ENCODE data around the gene DVL2. TPM values are rescaled to one million over a fixed set of nuclear protein-coding genes. Genes with fewer than 3 reads are reported as not detected.
"Not testable (repeated sequence)": the region's sequence is repeated elsewhere in the genome, so short reads cannot be mapped to it uniquely, and the experiment has no call there.

The DVL2 gene
- total and polyA plus RNA-seq, 8 donors: 12.1 to 114 (median 17.4) TPM

DNA sequence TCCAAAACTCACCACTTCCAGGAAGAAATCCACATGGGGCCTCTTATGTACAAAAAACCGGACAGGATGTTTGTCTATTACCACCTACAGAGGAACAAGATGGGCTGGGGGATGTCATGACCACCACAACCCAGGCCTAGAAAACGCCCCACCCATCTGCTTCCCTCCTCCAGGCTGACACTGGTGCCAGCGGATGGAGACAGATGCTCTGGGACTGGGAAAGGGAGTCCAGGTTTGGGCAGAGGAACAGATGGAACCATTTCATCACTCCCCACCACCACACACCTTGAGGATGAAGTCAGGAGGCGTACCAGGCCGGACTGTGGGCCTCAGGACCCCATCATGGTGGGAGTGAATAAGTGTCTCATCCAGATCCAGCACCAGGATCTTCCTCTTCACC is 12.5 kb upstream of the DVL2 start:
- Histone ChIP-seq H3K27me3 (no peaks in the 10 kb centered on the region), H3K27ac (no peak overlapping the region), H3K36me3 (peaks cover 25 to 44% (median 37%) of the 10 kb centered on the region in 4 donors), H3K4me1 (peaks cover 28 to 50% (median 37%) of the 10 kb centered on the region in 4 donors), H3K9me3 (no peaks in the 10 kb centered on the region), H3K4me3 (no peak overlapping the region)
- no peak for DNase-seq
- WGBS, 5 donors: 86 to 91% (median 89%) methylated on average over 5 of the region's 5 CpGs
- TF ChIP-seq POLR2AphosphoS5 (IDR thresholded peaks at IDR 0.05) (no peak), POLR2A (IDR thresholded peaks at IDR 0.05) (no peak), EP300 (IDR thresholded peaks at IDR 0.05) (no peak)
- TF ChIP-seq, protein P1, sequence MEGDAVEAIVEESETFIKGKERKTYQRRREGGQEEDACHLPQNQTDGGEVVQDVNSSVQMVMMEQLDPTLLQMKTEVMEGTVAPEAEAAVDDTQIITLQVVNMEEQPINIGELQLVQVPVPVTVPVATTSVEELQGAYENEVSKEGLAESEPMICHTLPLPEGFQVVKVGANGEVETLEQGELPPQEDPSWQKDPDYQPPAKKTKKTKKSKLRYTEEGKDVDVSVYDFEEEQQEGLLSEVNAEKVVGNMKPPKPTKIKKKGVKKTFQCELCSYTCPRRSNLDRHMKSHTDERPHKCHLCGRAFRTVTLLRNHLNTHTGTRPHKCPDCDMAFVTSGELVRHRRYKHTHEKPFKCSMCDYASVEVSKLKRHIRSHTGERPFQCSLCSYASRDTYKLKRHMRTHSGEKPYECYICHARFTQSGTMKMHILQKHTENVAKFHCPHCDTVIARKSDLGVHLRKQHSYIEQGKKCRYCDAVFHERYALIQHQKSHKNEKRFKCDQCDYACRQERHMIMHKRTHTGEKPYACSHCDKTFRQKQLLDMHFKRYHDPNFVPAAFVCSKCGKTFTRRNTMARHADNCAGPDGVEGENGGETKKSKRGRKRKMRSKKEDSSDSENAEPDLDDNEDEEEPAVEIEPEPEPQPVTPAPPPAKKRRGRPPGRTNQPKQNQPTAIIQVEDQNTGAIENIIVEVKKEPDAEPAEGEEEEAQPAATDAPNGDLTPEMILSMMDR (IDR thresholded peaks at IDR 0.05): no peak
- intact Hi-C loops (cut with DNase I; ENCODE audit: low total_unique reads): no loop called here

- peak overlapping the region in 4 of 5 donors; percentile 95 to 99 (median 98) for H3K27ac ChIP-seq
- peak overlapping the region in 2 of 4 donors; percentile 78 to 86 for H3K4me3 ChIP-seq
- DNase-seq; H3K9me3 ChIP-seq; H3K27me3 ChIP-seq; intact Hi-C loops (cut with DNase I; ENCODE audit: low total_unique reads): not testable (repeated sequence)
- peaks cover 24 to 46% (median 35%) of the 10 kb centered on the region in 4 donors for H3K4me1 ChIP-seq
- 55 to 74% (median 72%) methylated on average over 6 to 10 of the region's 10 CpGs for WGBS, 5 donors
- peaks cover 34 to 52% (median 47%) of the 10 kb centered on the region in 4 donors for H3K36me3 ChIP-seq
Measured at GRCh38 chr17:7243838-7244237, 9.5 kb upstream of the DVL2 start.

GRCh38 chr17:7243453-7243729 is 9.1 kb upstream of the DVL2 start:
- Histone ChIP-seq H3K4me1 (peaks cover 21 to 42% (median 31%) of the 10 kb centered on the region in 4 donors), H3K36me3 (peaks cover 34 to 52% (median 47%) of the 10 kb centered on the region in 4 donors), H3K4me3 (peak overlapping the region; percentile 77 to 97 (median 82)), H3K27me3 (no peaks in the 10 kb centered on the region), H3K9me3 (no peaks in the 10 kb centered on the region), H3K27ac (peak overlapping the region; percentile 94 to 99 (median 97))
- DNase-seq: no peak
- intact Hi-C loops (cut with DNase I; ENCODE audit: low total_unique reads): no loop called here
- TF ChIP-seq POLR2A (IDR thresholded peaks at IDR 0.05) (no peak), POLR2AphosphoS5 (IDR thresholded peaks at IDR 0.05) (no peak), EP300 (IDR thresholded peaks at IDR 0.05) (no peak)
- TF ChIP-seq, protein P1 (IDR thresholded peaks at IDR 0.05): no peak
- 21 to 41% (median 25%) methylated on average over 2 of the region's 2 CpGs for WGBS, 5 donors

GRCh38 chr17:7242717-7243452 is 8.6 kb upstream of the DVL2 start:
- TF ChIP-seq POLR2A (IDR thresholded peaks at IDR 0.05): no peak
- TF ChIP-seq POLR2AphosphoS5 (IDR thresholded peaks at IDR 0.05): peak; percentile 87 to 98 (median 97)
- TF ChIP-seq, protein P1 (IDR thresholded peaks at IDR 0.05): peak in 2 of 7 experiments; percentile 12 to 17
- peak; percentile 37 for TF ChIP-seq EP300 (IDR thresholded peaks at IDR 0.05)
- Histone ChIP-seq H3K27me3 (no peaks in the 10 kb centered on the region), H3K9me3 (no peaks in the 10 kb centered on the region), H3K4me3 (peak overlapping the region; percentile 77 to 97 (median 82)), H3K36me3 (peaks cover 34 to 52% (median 47%) of the 10 kb centered on the region in 4 donors), H3K27ac (peak overlapping the region; percentile 94 to 99 (median 97)), H3K4me1 (peaks cover 20 to 38% (median 30%) of the 10 kb centered on the region in 4 donors)
- WGBS, 5 donors: 0 to 4% (median 1%) methylated on average over 44 to 49 of the region's 49 CpGs
- DNase-seq: peak; percentile 97 to 98
- intact Hi-C loops (cut with DNase I; ENCODE audit: low total_unique reads): no loop called here

All from stomach (tissue), 9 donors.